NCI-H2171 treated with DMSO at 0.1 percent for 48 hours (cell line): ENCODE results near the gene SRSF6.
A peak's percentile ranks its signal among the peaks of the same experiment; 100 is the strongest.
"Not testable (repeated sequence)": the region's sequence is repeated elsewhere in the genome, so short reads cannot be mapped to it uniquely, and the experiment has no call there.

Source experiments
- DNase-seq: peaks from one replicate; lab custom pipeline; 2025; lab: John Stamatoyannopoulos, UW

The SRSF6 gene

GRCh38 chr20:43457640-43458421, at the start of gene SRSF6:
Gene SRSF6, plus strand, starts transcription at chr20:43457896. Its CDS starts 138 bp downstream, at chr20:43458034.
- peak; percentile 98 for DNase-seq

GRCh38 chr20:43408848-43409576, 48.7 kb upstream of the SRSF6 start:
- DNase-seq, result peak; percentile 62

GRCh38 chr20:43409577-43409913, 48.2 kb upstream of the SRSF6 start:
- DNase-seq, result no peak

GRCh38 chr20:43415661-43416430, 41.9 kb upstream of the SRSF6 start:
- DNase-seq, result no peak

- no peak for DNase-seq
Measured at GRCh38 chr20:43416591-43417228, 41.0 kb upstream of the SRSF6 start.

- DNase-seq, result no peak
Measured at GRCh38 chr20:43420192-43420591, 37.5 kb upstream of the SRSF6 start.

- not testable (repeated sequence) for DNase-seq
Measured at GRCh38 chr20:43420913-43421312, 36.8 kb upstream of the SRSF6 start.

GRCh38 chr20:43426172-43426571, 31.5 kb upstream of the SRSF6 start:
- no peak for DNase-seq

- no peak for DNase-seq
Measured at GRCh38 chr20:43430265-43431133, 27.2 kb upstream of the SRSF6 start.

GRCh38 chr20:43431134-43431519, 26.6 kb upstream of the SRSF6 start:
- no peak for DNase-seq

GRCh38 chr20:43432498-43432897, 25.2 kb upstream of the SRSF6 start:
- DNase-seq, result no peak

GRCh38 chr20:43433250-43433854, 24.3 kb upstream of the SRSF6 start:
- no peak for DNase-seq

- no peak for DNase-seq
Measured at GRCh38 chr20:43434565-43434964, 23.1 kb upstream of the SRSF6 start.

- DNase-seq, result no peak
Measured at GRCh38 chr20:43438578-43439316, 18.9 kb upstream of the SRSF6 start.

- no peak for DNase-seq
Measured at GRCh38 chr20:43440531-43440930, 17.2 kb upstream of the SRSF6 start.

- no peak for DNase-seq
Measured at GRCh38 chr20:43442282-43442880, 15.3 kb upstream of the SRSF6 start.

GRCh38 chr20:43444107-43444506, 13.6 kb upstream of the SRSF6 start:
- DNase-seq, result no peak

GRCh38 chr20:43446361-43446879, 11.3 kb upstream of the SRSF6 start:
- DNase-seq, result no peak

- not testable (repeated sequence) for DNase-seq
Measured at GRCh38 chr20:43448431-43448747, 9.3 kb upstream of the SRSF6 start.
